Measurements from ENCODE around the gene ROBO2.

- TF ChIP-seq CTCF (IDR thresholded peaks at IDR 0.05) (no peak), POLR2A (IDR thresholded peaks at IDR 0.05) (no peak)
Observed at GRCh38 chr3:77362936-77363335, 323.0 kb downstream of the ROBO2 start.
